ENCODE measurements around the gene EML1. TPM values are rescaled to one million over a fixed set of nuclear protein-coding genes. Genes with fewer than 3 reads are reported as not detected.

Gene EML1
- total RNA-seq, 2 experiments from 2014 or later: 0.59 TPM; not detected in 1

GRCh38 chr14:99805757-99806439 is 12.7 kb downstream of the EML1 start:
- intact Hi-C loops (cut with DNase I, micrococcal nuclease): no loop called here
- peaks cover 6 to 14% of the 10 kb centered on the region in 2 experiments for H3K27me3 ChIP-seq (ENCODE audit: control insufficient read depth in 1 of 2, insufficient read depth in 2 of 2, low read length in 2 of 2)
- Mint-ChIP-seq H3K4me3 (no peak overlapping the region), H3K36me3 (ENCODE audit: low read depth) (no peaks in the 10 kb centered on the region), H3K27me3 (peaks cover 49% of the 10 kb centered on the region), H3K9me3 (no peaks in the 10 kb centered on the region), H3K4me1 (ENCODE audit: low read depth) (no peaks in the 10 kb centered on the region), H3K27ac (no peak overlapping the region)
- ATAC-seq (ENCODE audit: poor library complexity): no peak
- DNase-seq: no peak
- H3K4me1 ChIP-seq (ENCODE audit: insufficient read depth, low read length): no peaks in the 10 kb centered on the region
- POLR2A ChIA-PET: no interaction called here
- no peak overlapping the region for H3K27ac ChIP-seq (ENCODE audit: low read depth in 1 of 2, low read length in 2 of 2)
- no peaks in the 10 kb centered on the region for H3K36me3 ChIP-seq (ENCODE audit: insufficient read depth, low read length)
- H3K9me3 ChIP-seq (ENCODE audit: control insufficient read depth in 1 of 2, insufficient read depth in 1 of 2, low read length in 2 of 2): no peaks in the 10 kb centered on the region
- no peak for TF ChIP-seq CTCF (IDR thresholded peaks at IDR 0.05)
- no peak overlapping the region for H3K4me3 ChIP-seq (ENCODE audit: low read length)
- CTCF ChIA-PET: no interaction called here

- H3K27me3 ChIP-seq (ENCODE audit: control insufficient read depth in 1 of 2, insufficient read depth in 2 of 2, low read length in 2 of 2): peaks cover 5 to 12% of the 10 kb centered on the region in 2 experiments
- H3K4me3 ChIP-seq (ENCODE audit: low read length): no peak overlapping the region
- ChIA-PET CTCF (no interaction called here), POLR2A (no interaction called here)
- H3K27ac Mint-ChIP-seq: no peak overlapping the region
- H3K36me3 Mint-ChIP-seq (ENCODE audit: low read depth): no peaks in the 10 kb centered on the region
- no peaks in the 10 kb centered on the region for H3K4me1 ChIP-seq (ENCODE audit: insufficient read depth, low read length)
- H3K4me3 Mint-ChIP-seq: no peak overlapping the region
- H3K36me3 ChIP-seq (ENCODE audit: insufficient read depth, low read length): no peaks in the 10 kb centered on the region
- H3K9me3 Mint-ChIP-seq: no peaks in the 10 kb centered on the region
- no peaks in the 10 kb centered on the region for H3K4me1 Mint-ChIP-seq (ENCODE audit: low read depth)
- DNase-seq (no peak), ATAC-seq (ENCODE audit: poor library complexity) (no peak)
- peaks cover 48% of the 10 kb centered on the region for H3K27me3 Mint-ChIP-seq
- H3K9me3 ChIP-seq (ENCODE audit: control insufficient read depth in 1 of 2, insufficient read depth in 1 of 2, low read length in 2 of 2): no peaks in the 10 kb centered on the region
- TF ChIP-seq CTCF (IDR thresholded peaks at IDR 0.05): no peak
- intact Hi-C loops (cut with DNase I, micrococcal nuclease): no loop called here
- no peak overlapping the region for H3K27ac ChIP-seq (ENCODE audit: low read depth in 1 of 2, low read length in 2 of 2)
Measured at GRCh38 chr14:99806836-99807235, 13.6 kb downstream of the EML1 start.

- H3K4me3 ChIP-seq (ENCODE audit: low read length): no peak overlapping the region
- no peaks in the 10 kb centered on the region for H3K9me3 ChIP-seq (ENCODE audit: control insufficient read depth in 1 of 2, insufficient read depth in 1 of 2, low read length in 2 of 2)
Measured at GRCh38 chr14:99807413-99808153, 14.4 kb downstream of the EML1 start.

More at GRCh38 chr14:99807413-99808153, 14.4 kb downstream of the EML1 start:
- no peak overlapping the region for H3K27ac Mint-ChIP-seq
- H3K4me1 Mint-ChIP-seq (ENCODE audit: low read depth): no peaks in the 10 kb centered on the region
- ChIA-PET POLR2A (no interaction called here), CTCF (no interaction called here)
- no peaks in the 10 kb centered on the region for H3K9me3 Mint-ChIP-seq
- no peak overlapping the region for H3K4me3 Mint-ChIP-seq
- ATAC-seq (ENCODE audit: poor library complexity) (no peak), DNase-seq (no peak)
- Histone ChIP-seq H3K27ac (ENCODE audit: low read depth in 1 of 2, low read length in 2 of 2) (no peak overlapping the region), H3K4me1 (ENCODE audit: insufficient read depth, low read length) (no peaks in the 10 kb centered on the region), H3K27me3 (ENCODE audit: control insufficient read depth in 1 of 2, insufficient read depth in 2 of 2, low read length in 2 of 2) (peaks cover 2 to 5% of the 10 kb centered on the region in 2 experiments), H3K36me3 (ENCODE audit: insufficient read depth, low read length) (no peaks in the 10 kb centered on the region)
- intact Hi-C loops (cut with DNase I, micrococcal nuclease): no loop called here
- H3K27me3 Mint-ChIP-seq: peaks cover 47% of the 10 kb centered on the region
- no peak for TF ChIP-seq CTCF (IDR thresholded peaks at IDR 0.05)
- H3K36me3 Mint-ChIP-seq (ENCODE audit: low read depth): no peaks in the 10 kb centered on the region

All from CD4-positive, alpha-beta T cell (primary cell).